Islet precursor cell (in vitro differentiated cells): ENCODE results near the gene SCAPER.
"Not testable (repeated sequence)": the region's sequence is repeated elsewhere in the genome, so short reads cannot be mapped to it uniquely, and the experiment has no call there.

Source experiments
- DNase-seq: peaks from one replicate; pipeline ENCODE4 v3.0.0-alpha.2; 2018

The SCAPER gene

DNA sequence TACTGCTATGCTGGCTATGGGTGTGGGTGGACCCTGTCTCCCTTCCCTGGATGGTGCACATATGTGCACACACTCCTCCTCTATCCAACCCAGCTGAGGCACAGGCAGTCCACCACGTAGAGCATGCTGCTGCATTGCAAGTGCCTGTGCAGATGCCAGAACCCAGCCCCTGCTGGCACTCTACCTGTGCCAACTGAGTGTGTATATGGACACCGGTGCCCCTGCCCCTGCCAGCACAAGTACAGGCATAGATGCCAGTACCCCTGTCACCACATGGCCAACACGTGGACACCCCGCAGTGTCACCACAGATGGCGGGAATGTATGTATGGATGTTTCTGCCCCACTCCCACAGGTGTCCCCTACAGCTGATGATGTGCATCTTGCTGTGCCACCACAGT lies 352.0 kb downstream of the SCAPER start:
- no peak for DNase-seq

- DNase-seq: no peak
Measured at GRCh38 chr15:76546805-76547204, 358.3 kb downstream of the SCAPER start.

GRCh38 chr15:76533995-76534394 lies 371.1 kb downstream of the SCAPER start:
- no peak for DNase-seq

DNA sequence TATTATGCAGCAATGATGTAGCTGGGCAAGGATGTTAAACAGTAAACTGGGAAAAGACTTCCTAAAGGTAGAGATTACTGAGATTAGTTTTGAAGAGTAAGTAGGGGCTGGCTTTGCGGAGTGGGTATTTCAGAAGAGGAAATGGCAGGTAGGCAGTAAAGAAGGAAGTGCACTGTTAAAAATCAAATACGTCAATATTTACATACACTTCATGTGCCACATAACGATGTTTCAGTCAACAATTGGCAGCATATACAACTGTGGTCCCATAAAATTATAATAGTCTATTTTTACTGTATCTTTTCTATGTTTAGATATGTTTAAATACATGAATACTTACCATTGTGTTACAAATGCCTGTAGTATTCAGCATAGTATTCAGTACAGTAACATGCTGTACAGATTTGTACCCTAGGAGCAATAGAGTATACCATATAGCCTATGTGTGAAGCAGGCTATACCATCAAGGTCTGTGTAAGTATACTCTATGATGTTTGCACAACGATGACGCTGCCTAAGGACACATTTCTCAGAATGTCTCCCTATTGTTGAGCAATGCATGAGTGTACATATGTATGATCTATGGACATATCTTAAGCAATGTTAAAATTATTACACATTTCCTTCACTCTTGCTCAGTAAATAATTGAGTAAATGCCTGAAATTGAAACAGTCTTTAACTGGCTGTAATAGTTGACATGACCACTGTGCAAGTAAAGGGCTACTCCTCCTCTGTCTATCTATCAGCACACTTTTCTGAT lies 371.9 kb downstream of the SCAPER start:
- no peak for DNase-seq

GRCh38 chr15:76529911-76530310 lies 375.2 kb downstream of the SCAPER start:
- no peak for DNase-seq

GRCh38 chr15:76526111-76526510 lies 379.0 kb downstream of the SCAPER start:
- DNase-seq: no peak

GRCh38 chr15:76517910-76518309 lies 387.2 kb downstream of the SCAPER start:
- no peak for DNase-seq

GRCh38 chr15:76514282-76514681 lies 390.9 kb downstream of the SCAPER start:
- no peak for DNase-seq

DNA sequence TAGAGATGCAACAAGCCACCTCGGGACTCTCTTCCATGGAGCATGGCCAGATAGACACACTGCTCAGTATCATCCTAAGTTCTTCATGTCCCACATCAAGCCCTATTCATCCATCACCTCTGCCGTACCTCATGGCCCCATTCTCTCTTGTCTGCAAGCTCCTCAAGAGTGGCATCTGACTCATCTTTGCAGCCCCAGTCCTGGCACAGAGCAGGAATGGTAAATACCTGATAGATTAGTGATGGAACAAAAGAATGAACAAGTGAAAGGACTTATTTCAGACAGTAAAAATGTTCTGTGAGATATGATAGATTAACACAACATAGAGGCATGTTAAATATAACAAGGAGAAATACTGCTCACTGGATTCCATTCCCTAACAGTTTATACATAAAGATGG lies 392.2 kb downstream of the SCAPER start:
- DNase-seq: no peak

- not testable (repeated sequence) for DNase-seq
Measured at GRCh38 chr15:76510663-76511062, 394.5 kb downstream of the SCAPER start.

DNA sequence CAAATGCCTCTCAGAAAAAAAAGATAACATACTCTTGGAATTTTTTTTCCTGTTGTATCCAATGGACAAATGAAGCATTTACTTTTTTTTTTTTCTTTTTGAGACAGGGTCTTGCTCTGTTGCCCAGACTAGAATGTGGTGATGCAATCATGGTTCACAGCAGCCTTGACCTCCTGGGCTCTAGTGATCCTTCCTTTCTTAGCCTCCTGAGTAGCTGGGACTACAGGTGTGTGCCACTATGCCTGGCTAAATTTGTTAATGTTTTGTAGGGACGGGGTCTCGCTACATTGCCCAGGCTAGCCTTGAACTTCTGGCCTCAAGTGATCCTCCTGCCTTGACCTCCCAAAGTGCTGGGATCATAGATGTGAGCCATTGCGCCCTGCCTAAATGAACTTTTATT lies 401.3 kb downstream of the SCAPER start:
- no peak for DNase-seq

DNA sequence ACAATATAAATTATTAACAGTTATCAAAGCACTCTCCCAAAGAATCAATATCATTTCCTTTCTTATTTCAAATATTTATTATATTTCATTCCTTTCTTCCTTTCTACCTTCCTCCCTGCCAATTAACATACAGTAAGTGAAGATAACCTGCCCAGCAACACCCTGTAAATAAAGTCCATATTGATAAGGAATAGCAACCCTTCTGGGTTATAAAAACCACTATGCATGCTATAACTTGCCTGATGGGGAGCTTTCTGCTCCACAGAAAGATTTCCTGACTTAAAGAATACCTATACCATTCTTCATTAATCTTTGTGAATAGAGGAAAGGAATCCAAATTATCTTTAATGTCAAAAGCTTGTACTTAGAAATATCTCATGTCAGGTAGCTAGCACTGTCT lies 402.0 kb downstream of the SCAPER start:
- no peak for DNase-seq

- no peak for DNase-seq
Measured at GRCh38 chr15:76502678-76503077, 402.5 kb downstream of the SCAPER start.

DNA sequence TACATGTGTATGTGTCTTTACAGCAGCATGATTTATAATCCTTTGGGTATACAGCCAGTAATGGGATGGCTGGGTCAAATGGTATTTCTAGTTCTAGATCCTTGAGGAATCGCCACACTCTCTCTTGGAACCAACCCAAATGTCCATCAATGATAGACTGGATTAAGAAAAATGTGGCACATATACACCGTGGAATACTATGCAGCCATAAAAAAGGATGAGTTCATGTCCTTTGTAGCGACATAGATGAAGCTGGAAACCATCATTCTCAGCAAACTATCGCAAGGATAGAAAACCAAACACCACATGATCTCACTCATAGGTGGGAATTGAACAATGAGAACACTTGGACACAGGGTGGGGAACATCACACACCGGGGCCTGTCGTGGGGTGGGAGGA lies 403.0 kb downstream of the SCAPER start:
- DNase-seq: not testable (repeated sequence)

GRCh38 chr15:76501726-76502125 lies 403.4 kb downstream of the SCAPER start:
- DNase-seq: no peak

DNA sequence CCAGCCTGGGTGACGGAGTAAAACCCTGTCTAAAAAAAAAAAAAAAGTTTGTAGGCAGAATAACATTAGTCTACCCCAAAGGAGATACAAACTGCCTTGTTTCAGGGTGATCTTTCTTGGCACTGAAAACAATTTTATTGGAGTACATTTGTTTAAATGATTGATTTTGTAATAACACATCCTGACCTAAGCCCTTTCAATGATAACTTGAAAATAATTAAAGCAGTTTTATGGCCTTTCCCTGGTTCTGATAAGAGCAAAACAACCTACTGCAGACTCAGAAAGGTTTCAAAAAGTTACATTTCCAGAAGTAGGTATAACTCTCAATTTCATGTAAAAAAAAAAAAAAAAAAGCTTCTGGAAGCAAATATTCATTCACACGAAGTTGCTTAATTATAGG lies 404.1 kb downstream of the SCAPER start:
- no peak for DNase-seq

DNA sequence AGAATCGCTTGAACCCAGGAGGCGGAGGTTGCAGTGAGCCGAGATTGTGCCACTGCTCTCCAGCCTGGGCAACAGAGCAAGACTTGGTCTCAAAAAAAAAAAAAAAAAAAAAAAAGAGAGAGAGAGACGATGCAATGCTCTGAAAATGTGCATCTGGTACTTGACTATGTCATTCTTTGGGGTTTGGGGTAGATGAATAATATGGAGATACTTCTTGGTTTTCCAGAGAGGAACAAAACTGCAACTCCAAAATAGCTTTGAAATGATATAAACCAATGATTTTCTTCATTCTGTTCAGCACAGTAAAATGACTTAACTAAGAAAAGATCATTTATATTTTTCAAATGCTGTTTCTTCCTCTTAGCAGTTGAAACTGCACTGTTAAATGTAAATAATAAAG lies 409.7 kb downstream of the SCAPER start:
- no peak for DNase-seq

GRCh38 chr15:76492538-76492937 lies 412.6 kb downstream of the SCAPER start:
- no peak for DNase-seq

GRCh38 chr15:76483752-76484151 lies 421.4 kb downstream of the SCAPER start:
- no peak for DNase-seq

DNA sequence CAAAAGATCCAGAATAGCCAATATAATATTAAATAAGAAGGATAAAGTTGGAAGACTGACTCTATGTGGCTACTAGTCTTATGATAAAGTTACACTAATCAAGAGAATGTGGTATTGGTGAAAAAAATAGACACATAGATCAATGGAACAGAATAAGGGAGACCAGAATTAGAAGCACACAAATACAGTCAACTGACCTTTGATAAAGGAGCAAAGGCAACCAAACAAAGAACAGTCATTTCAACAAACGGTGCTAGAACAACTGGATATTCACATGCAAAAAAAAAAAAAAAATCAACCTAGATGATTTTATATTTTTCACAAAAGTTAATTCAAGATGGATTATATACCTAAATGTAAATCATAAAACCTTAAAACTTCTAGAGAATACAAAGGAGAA lies 422.1 kb downstream of the SCAPER start:
- no peak for DNase-seq

DNA sequence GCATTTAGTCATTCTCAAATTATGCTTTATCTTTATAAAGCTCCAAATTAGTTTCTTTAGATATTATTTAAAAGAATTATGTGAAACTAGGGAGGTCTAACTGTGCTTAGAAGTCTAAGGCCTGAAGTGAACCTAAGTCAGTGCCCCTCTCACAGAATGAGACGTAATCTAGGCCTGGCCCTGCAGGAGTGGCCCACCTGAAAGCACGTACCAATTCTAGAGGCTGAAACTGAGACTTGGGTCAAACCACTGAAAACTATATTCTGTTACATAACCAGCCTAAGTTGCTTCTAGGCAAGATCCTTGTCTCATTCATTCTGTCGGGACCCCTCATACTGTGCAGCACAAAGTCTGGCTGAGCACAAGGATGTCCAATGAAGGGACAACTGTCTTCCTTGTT lies 424.9 kb downstream of the SCAPER start:
- no peak for DNase-seq

DNA sequence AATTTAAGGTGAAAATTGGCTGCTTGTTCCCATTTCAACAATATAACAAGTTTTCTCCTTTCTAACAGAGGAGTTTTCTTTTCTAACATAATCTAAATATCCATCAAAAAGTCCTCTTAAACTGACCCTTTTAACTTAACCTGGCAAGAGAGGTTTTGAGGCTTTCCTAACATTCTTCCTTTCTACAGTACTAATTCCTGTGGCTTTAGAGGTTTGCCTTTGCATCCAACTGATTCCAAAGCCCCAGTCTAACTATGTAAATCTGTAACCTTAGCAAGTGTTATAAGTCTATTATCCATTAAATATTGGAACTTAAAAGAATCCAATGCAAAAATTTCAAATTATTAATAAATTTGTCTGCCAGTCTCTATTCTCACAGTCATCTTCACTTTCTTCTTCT lies 434.4 kb downstream of the SCAPER start:
- DNase-seq: no peak

- DNase-seq: no peak
Measured at GRCh38 chr15:76468722-76469121, 436.4 kb downstream of the SCAPER start.

- no peak for DNase-seq
Measured at GRCh38 chr15:76467136-76467535, 438.0 kb downstream of the SCAPER start.

GRCh38 chr15:76465728-76466127 lies 439.4 kb downstream of the SCAPER start:
- no peak for DNase-seq
